Measurements from ENCODE around the gene RFX8.
"Not testable (repeated sequence)": the region's sequence is repeated elsewhere in the genome, so short reads cannot be mapped to it uniquely, and the experiment has no call there.

Gene RFX8

DNA sequence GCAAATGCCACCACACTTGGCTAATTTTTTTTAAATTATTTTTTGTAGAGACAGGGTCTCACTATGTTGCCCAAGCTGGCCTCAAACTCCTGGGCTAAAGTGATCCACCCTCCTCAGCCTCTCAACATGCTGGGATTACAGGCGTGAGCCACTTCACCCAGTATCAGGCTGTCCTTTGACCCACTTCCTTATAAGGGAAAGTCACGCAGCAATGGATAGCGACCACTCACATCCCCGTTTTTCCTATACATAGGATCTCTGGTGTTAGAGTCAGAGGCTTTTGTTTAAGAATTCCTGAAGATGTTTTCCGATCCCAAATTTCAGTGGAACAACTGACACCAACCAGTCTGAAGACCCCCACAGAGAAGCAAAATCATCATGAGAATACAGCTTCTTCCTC is 41.4 kb upstream of the RFX8 start:
- no peak overlapping the region for H3K4me3 ChIP-seq (ENCODE audit: low read depth, low read length)
- TF ChIP-seq, protein P1, sequence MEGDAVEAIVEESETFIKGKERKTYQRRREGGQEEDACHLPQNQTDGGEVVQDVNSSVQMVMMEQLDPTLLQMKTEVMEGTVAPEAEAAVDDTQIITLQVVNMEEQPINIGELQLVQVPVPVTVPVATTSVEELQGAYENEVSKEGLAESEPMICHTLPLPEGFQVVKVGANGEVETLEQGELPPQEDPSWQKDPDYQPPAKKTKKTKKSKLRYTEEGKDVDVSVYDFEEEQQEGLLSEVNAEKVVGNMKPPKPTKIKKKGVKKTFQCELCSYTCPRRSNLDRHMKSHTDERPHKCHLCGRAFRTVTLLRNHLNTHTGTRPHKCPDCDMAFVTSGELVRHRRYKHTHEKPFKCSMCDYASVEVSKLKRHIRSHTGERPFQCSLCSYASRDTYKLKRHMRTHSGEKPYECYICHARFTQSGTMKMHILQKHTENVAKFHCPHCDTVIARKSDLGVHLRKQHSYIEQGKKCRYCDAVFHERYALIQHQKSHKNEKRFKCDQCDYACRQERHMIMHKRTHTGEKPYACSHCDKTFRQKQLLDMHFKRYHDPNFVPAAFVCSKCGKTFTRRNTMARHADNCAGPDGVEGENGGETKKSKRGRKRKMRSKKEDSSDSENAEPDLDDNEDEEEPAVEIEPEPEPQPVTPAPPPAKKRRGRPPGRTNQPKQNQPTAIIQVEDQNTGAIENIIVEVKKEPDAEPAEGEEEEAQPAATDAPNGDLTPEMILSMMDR (IDR thresholded peaks at IDR 0.05; ENCODE audit: low read depth, low read length): no peak

DNA sequence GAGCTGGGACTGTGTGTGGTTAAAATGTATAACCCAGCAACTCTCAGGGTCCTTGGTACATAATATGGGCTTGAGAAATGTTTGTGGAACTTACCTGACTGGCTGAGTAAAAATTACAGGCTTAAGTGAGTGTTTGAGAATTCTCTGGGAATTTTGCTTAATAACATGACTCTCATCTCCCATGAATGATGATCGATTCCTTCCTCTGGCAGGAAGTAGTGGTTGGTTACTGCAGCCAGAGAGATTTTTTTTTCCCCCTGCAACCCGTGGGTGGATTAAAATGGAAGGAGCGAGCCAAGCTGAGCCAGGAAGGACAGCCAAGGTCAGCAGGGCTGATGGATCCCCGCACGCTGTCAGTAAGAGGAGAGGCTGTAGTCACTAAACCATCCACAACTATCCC is 40.6 kb upstream of the RFX8 start:
- TF ChIP-seq, protein P1 (IDR thresholded peaks at IDR 0.05; ENCODE audit: low read depth, low read length): no peak
- H3K4me3 ChIP-seq (ENCODE audit: low read depth, low read length): no peak overlapping the region

DNA sequence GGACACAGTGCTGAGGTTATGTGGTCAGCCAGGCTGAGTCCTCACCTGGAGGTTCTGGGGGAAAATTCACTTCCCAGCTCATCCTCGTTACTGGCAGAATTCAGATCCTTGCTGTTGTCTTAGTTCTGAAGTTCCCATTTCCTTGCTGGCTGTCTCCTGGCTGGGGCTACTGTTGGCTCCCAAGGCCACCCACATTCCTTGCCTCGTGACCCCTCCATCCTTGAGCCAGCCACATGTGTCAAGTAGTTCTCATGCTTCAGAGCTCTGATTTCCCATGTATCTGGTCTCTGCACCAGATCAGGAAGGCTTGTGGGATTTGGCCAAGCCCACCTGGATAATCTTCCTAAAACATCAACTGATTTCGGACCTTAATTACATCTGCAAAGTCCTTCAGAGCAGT is 38.1 kb upstream of the RFX8 start:
- TF ChIP-seq, protein P1 (IDR thresholded peaks at IDR 0.05; ENCODE audit: low read depth, low read length): no peak

DNA sequence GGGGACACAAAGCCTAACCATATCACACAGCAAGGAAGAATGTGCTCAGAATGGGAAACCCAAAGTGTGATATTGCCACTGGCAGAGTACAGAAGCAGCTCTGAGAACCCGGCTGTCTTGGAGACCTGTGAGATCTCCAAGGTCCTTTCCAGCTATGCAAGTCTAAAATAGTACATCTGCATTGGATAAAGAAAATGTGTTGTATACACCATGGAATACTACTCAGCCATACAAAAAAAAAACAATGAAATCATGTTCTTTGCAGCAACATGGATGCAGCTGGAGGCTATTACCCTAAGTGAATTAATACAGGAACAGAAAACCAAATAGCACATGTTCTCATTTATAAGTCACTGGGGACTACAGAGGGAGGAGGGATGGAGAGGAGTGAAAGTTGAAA is 36.5 kb upstream of the RFX8 start:
- no peak overlapping the region for H3K4me3 ChIP-seq (ENCODE audit: low read depth, low read length)
- TF ChIP-seq, protein P1 (IDR thresholded peaks at IDR 0.05; ENCODE audit: low read depth, low read length): no peak

More for the DNA sequence above, 38.1 kb upstream of the RFX8 start:
- H3K4me3 ChIP-seq (ENCODE audit: low read depth, low read length): no peak overlapping the region

DNA sequence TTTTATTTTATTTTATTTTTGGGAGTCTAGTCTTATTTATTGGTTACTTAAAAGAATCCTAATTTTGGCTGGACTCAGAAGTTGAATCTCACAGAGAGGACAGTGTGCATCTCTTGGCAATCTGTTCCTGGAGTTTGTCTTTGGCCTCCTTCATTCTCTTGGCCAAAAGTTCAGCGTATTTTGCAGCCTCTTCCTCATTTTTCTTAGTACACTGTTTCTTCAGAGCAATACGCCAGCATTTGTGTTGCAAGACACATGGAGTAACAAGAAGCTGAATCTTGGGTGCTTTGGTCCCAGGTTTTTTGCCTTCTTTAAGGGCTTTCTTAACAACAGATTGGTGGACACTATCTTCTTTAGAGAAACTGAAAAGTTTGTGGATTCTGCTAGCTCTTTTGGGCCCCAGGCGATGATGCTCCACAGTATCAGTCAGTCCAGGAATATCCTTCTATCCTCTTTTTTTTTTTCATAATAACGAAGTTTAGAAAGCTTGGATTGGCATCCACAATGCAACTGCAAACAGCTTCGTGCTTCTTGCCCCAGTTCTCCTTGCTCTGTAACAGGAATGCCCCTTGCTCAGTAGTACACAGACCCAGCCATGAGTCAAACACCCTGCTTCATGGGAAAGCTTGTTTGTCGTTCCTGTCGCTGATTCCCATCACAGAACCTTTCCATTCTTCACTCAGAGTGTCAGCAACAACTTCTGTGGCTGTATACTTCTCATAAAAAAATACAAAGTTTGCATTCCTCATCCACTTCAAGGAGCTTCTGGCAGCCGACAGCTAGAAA is 34.8 kb upstream of the RFX8 start:
- H3K4me3 ChIP-seq (ENCODE audit: low read depth, low read length): no peak overlapping the region
- TF ChIP-seq, protein P1 (IDR thresholded peaks at IDR 0.05; ENCODE audit: low read depth, low read length): no peak

DNA sequence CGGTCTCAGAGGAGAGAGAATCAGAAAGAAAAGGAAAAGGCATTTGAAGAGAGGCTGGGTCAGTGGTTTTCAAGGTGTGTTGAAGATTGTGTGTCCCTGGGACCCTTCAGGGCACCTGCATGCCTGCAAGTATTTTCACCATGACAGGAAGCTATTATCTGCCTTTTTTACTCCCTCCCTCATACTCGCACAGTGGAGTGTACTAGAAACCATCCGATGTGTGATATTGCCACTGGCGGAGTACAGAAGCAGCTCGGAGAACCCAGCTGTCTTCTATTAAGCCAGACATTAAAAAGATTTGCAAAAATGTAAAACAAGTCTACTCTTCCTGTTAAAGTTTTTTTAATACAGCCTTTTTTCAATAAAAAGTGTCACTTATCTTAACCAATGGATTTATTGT is 33.7 kb upstream of the RFX8 start:
- H3K4me3 ChIP-seq (ENCODE audit: low read depth, low read length): no peak overlapping the region
- TF ChIP-seq, protein P1 (IDR thresholded peaks at IDR 0.05; ENCODE audit: low read depth, low read length): no peak

DNA sequence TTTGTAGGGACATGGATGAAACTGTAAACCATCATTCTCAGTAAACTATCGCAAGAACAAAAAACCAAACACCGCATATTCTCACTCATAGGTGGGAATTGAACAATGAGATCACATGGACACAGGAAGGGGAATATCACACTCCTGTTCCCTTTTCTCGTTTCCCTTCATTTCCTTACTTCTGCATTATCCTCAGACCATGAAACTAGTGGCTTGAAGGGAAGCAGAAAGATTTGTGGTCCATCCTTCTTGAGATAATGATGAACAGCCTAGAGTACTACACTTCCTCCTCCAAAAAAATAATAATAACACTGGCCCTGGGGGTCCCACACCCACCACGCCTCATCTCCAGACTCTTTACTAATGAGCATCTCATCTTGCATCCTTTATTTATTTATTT is 30.4 kb upstream of the RFX8 start:
- H3K4me3 ChIP-seq (ENCODE audit: low read depth, low read length): not testable (repeated sequence)

DNA sequence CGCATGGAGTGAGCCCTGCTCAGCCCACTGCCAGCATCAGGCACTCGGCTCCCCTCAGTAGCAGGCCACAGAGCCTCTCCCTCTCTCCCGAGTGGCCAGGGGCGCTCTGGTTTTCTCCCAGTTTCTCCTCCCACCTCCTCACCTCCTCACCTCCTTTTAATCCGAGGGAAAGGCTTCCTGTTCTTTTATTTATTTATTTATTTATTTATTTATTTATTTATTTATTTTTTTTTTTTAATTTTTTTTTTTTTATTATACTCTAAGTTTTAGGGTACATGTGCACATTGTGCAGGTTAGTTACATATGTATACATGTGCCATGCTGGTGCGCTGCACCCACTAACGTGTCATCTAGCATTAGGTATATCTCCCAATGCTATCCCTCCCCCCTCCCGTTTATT is 29.8 kb upstream of the RFX8 start:
- H3K4me3 ChIP-seq (ENCODE audit: low read depth, low read length): not testable (repeated sequence)
